ENCODE results near the gene DLGAP1. TPM values are rescaled to one million over a fixed set of nuclear protein-coding genes. Genes with fewer than 3 reads are reported as not detected.

The DLGAP1 gene
- total and polyA plus RNA-seq, 2 of the 13 experiments (the other 11 are each of a cell fraction or from before 2014, with no cell fraction given): 0.01 TPM; not detected in 1

GRCh38 chr18:3453540-3454364 lies 1001.4 kb downstream of the DLGAP1 start (continued):
- no peak for TF ChIP-seq ZNF883 (CRISPR knock-in tag; IDR thresholded peaks at IDR 0.05; ENCODE audit: not compliant biosample characterization)
- TF ChIP-seq GATA4 (IDR thresholded peaks at IDR 0.05; ENCODE audit: borderline replicate concordance, low read depth): no peak
- TF ChIP-seq ZNF746 (CRISPR knock-in tag; IDR thresholded peaks at IDR 0.05): no peak
- TF ChIP-seq WIZ (CRISPR knock-in tag; IDR thresholded peaks at IDR 0.05): no peak
- no peak for TF ChIP-seq ZNF235 (CRISPR knock-in tag; IDR thresholded peaks at IDR 0.05; ENCODE audit: borderline replicate concordance)
- TF ChIP-seq, protein P1, sequence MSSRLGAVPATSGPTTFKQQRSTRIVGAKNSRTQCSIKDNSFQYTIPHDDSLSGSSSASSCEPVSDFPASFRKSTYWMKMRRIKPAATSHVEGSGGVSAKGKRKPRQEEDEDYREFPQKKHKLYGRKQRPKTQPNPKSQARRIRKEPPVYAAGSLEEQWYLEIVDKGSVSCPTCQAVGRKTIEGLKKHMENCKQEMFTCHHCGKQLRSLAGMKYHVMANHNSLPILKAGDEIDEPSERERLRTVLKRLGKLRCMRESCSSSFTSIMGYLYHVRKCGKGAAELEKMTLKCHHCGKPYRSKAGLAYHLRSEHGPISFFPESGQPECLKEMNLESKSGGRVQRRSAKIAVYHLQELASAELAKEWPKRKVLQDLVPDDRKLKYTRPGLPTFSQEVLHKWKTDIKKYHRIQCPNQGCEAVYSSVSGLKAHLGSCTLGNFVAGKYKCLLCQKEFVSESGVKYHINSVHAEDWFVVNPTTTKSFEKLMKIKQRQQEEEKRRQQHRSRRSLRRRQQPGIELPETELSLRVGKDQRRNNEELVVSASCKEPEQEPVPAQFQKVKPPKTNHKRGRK (CRISPR knock-in tag; IDR thresholded peaks at IDR 0.05): no peak
- no peak for TF ChIP-seq RAD21 (CRISPR knock-in tag; IDR thresholded peaks at IDR 0.05)
- no peak for TF ChIP-seq ZNF343 (CRISPR knock-in tag; IDR thresholded peaks at IDR 0.05)
- no peak for TF ChIP-seq STAT5B (CRISPR knock-in tag; IDR thresholded peaks at IDR 0.05)
- no peak for TF ChIP-seq ZBTB1 (CRISPR knock-in tag; IDR thresholded peaks at IDR 0.05; ENCODE audit: borderline replicate concordance)
- TF ChIP-seq MXI1 (IDR thresholded peaks at IDR 0.05; ENCODE audit: borderline replicate concordance, low read depth, low read length): peak; percentile 97; the same call in 2 of the 3 replicates
- no peak for TF ChIP-seq CREBL2 (CRISPR knock-in tag; IDR thresholded peaks at IDR 0.05; ENCODE audit: borderline replicate concordance)
- TF ChIP-seq ZNF530 (CRISPR knock-in tag; IDR thresholded peaks at IDR 0.05; ENCODE audit: low read depth): no peak
- TF ChIP-seq NR2F2 (IDR thresholded peaks at IDR 0.05; ENCODE audit: borderline replicate concordance, low read depth): 0 out of 2 replicates have a peak, but pooled peaks have one; percentile 23
- TF ChIP-seq POLR2G (IDR thresholded peaks at IDR 0.05; ENCODE audit: low read depth, low read length): peak; percentile 66
- no peak for TF ChIP-seq RFXANK (CRISPR knock-in tag; IDR thresholded peaks at IDR 0.05)
- TF ChIP-seq ZNF30 (CRISPR knock-in tag; IDR thresholded peaks at IDR 0.05): no peak
- TF ChIP-seq, protein P2, sequence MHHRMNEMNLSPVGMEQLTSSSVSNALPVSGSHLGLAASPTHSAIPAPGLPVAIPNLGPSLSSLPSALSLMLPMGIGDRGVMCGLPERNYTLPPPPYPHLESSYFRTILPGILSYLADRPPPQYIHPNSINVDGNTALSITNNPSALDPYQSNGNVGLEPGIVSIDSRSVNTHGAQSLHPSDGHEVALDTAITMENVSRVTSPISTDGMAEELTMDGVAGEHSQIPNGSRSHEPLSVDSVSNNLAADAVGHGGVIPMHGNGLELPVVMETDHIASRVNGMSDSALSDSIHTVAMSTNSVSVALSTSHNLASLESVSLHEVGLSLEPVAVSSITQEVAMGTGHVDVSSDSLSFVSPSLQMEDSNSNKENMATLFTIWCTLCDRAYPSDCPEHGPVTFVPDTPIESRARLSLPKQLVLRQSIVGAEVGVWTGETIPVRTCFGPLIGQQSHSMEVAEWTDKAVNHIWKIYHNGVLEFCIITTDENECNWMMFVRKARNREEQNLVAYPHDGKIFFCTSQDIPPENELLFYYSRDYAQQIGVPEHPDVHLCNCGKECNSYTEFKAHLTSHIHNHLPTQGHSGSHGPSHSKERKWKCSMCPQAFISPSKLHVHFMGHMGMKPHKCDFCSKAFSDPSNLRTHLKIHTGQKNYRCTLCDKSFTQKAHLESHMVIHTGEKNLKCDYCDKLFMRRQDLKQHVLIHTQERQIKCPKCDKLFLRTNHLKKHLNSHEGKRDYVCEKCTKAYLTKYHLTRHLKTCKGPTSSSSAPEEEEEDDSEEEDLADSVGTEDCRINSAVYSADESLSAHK (CRISPR knock-in tag; IDR thresholded peaks at IDR 0.05; ENCODE audit: borderline replicate concordance): no peak
- no peak for TF ChIP-seq ARNT2 (CRISPR knock-in tag; IDR thresholded peaks at IDR 0.05; ENCODE audit: low read depth)
- peak; percentile 35 for TF ChIP-seq ZGPAT (CRISPR knock-in tag; IDR thresholded peaks at IDR 0.05)
- no peak for TF ChIP-seq ZNF558 (CRISPR knock-in tag; IDR thresholded peaks at IDR 0.05; ENCODE audit: borderline replicate concordance)
- TF ChIP-seq, protein P3, sequence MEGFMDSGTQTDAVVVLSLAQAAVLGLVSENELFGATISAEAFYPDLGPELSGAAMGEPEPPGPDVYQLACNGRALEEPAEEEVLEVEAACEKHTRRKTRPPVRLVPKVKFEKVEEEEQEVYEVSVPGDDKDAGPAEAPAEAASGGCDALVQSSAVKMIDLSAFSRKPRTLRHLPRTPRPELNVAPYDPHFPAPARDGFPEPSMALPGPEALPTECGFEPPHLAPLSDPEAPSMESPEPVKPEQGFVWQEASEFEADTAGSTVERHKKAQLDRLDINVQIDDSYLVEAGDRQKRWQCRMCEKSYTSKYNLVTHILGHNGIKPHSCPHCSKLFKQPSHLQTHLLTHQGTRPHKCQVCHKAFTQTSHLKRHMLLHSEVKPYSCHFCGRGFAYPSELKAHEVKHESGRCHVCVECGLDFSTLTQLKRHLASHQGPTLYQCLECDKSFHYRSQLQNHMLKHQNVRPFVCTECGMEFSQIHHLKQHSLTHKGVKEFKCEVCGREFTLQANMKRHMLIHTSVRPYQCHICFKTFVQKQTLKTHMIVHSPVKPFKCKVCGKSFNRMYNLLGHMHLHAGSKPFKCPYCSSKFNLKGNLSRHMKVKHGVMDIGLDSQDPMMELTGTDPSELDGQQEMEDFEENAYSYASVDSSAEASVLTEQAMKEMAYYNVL (CRISPR knock-in tag; IDR thresholded peaks at IDR 0.05; ENCODE audit: borderline replicate concordance): no peak

Data from HepG2 (cell line).